ENCODE data around the gene PSMD13. TPM values are rescaled to one million over a fixed set of nuclear protein-coding genes. Genes with fewer than 3 reads are reported as not detected.
A peak's percentile ranks its signal among the peaks of the same experiment; 100 is the strongest.

Gene PSMD13
- total RNA-seq, 1 donor from 2014 or later, result 89.9 TPM

DNA sequence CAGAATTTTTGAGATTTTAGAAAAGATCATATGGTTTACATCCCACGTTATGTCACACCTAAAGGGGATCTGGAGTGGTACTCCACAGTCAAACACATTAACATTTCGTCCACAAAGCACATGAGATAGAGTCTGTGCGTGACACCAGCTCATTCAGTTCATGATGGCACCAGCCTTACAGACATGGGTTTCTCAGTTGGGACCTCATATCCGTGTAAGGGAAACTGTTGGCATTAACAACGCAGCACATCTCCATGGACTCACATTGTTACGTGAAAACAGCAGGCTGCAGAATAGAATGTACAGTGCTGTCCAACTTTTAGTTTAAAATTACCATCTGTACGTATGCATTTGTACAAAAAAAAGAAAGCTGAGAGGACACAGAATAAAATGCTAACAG lies 15.2 kb upstream of the PSMD13 start:
- H3K9me3 ChIP-seq, result no peaks in the 10 kb centered on the region
- no peak overlapping the region for H3K27ac ChIP-seq
- no peak for DNase-seq
- TF ChIP-seq, protein P1, sequence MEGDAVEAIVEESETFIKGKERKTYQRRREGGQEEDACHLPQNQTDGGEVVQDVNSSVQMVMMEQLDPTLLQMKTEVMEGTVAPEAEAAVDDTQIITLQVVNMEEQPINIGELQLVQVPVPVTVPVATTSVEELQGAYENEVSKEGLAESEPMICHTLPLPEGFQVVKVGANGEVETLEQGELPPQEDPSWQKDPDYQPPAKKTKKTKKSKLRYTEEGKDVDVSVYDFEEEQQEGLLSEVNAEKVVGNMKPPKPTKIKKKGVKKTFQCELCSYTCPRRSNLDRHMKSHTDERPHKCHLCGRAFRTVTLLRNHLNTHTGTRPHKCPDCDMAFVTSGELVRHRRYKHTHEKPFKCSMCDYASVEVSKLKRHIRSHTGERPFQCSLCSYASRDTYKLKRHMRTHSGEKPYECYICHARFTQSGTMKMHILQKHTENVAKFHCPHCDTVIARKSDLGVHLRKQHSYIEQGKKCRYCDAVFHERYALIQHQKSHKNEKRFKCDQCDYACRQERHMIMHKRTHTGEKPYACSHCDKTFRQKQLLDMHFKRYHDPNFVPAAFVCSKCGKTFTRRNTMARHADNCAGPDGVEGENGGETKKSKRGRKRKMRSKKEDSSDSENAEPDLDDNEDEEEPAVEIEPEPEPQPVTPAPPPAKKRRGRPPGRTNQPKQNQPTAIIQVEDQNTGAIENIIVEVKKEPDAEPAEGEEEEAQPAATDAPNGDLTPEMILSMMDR (IDR thresholded peaks at IDR 0.05), result no peak
- ATAC-seq, result no peak
- no peaks in the 10 kb centered on the region for H3K4me1 ChIP-seq
- H3K27me3 ChIP-seq, result no peaks in the 10 kb centered on the region
- intact Hi-C loops (cut with DNase I), result no loop called here
- H3K4me3 ChIP-seq, result no peak overlapping the region
- H3K36me3 ChIP-seq, result peaks cover 7% of the 10 kb centered on the region

DNA sequence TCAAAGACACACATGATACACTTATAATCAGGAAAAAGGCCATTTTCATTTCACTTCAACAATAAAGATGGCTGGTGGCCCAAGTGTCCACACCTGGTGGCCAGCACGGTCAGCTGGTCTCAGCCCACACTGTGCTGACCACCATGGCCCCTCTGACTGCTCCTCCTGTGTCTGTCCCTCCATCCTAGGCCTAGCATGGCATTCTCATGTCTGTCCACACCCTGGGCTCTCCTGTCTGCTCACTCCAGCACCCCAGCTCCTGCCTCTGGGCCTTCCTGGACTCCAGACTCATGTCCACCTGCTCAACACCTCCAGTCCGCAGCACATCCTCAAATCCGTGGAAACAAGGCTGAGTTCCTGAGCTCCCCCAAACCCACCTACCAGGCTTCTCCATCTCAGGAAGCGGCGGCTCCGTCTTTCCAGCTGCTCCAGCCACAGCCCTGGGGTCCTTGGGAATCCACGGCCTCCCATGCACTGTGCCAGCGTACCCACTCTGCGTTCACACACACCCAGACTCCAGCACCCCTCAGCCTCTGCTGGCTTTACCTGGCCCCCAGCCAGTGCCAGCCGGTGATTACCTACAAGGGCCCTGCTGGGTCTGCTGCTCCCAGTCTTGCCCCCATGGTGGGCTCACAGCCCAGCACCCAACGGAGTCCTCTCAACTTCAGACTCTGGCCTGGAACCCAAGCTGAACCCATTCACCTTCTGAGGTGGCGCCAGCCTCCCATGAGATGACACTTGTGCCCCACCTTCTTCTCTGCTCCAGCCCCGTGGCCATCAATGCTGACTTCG lies 14.6 kb upstream of the PSMD13 start:
- H3K27me3 ChIP-seq, result no peaks in the 10 kb centered on the region
- intact Hi-C loops (cut with DNase I), result no loop called here
- ATAC-seq (no peak), DNase-seq (no peak)
- TF ChIP-seq, protein P1 (IDR thresholded peaks at IDR 0.05), result no peak
- H3K36me3 ChIP-seq, result peaks cover 7% of the 10 kb centered on the region
- no peaks in the 10 kb centered on the region for H3K4me1 ChIP-seq
- H3K4me3 ChIP-seq, result no peak overlapping the region
- no peaks in the 10 kb centered on the region for H3K9me3 ChIP-seq
- no peak overlapping the region for H3K27ac ChIP-seq

DNA sequence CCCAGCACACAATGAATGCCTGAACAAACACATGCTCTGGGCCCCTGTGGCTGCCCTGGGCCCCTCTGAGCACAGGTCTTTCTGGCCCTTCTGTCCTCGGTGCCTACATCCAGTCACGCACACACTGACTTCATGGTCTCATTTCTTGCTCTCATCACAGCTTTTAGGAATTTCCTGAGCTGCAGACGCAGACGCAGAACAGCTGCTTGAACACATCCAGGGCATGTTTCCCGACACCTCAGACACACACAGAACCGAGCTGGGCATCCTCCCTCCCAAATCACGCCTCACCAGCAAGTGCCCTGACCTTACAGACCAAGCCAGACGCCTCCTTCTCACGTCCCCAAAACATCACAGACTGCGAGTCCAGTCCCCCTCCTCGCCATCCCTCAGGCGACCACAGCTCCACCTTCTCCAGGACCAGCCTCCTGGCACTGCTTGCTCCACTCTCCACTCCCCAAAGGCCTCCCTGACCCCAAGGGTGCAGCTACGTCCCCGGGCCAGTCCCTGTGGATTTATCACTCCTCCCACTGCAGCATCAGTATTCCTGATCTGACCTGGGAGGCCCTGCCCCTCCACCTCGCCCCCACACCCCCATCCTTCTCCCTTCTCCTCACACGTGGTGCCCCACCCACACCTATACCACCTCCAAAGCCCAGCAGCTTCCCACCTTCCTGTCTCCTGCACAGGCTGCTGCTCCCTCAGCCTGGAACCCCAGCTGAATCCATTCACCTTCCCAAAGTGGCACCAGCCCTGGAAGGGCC lies 13.6 kb upstream of the PSMD13 start:
- TF ChIP-seq, protein P1 (IDR thresholded peaks at IDR 0.05), result no peak

DNA sequence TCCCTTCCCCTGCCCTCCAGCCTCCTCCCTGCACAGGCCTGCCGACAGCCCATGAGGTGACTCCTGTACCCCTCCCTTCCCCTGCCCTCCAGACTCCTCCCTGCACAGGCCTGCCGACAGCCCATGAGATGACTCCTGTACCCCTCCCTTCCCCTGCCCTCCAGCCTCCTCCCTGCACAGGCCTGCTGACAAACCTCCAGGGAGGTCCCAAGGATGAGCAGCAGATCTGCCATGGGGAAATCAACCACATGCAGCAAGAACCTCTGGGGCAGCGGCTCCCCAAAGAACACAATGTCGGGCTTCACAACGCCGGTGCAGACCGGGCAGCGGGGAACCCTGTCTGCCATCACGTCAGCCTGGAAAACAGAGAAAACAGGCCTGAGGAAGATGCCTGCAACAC lies 12.9 kb upstream of the PSMD13 start:
- no peaks in the 10 kb centered on the region for H3K9me3 ChIP-seq
- no peak overlapping the region for H3K4me3 ChIP-seq
- peaks cover under 1% of the 10 kb centered on the region for H3K36me3 ChIP-seq
- H3K27me3 ChIP-seq, result no peaks in the 10 kb centered on the region
- no peak overlapping the region for H3K27ac ChIP-seq
- H3K4me1 ChIP-seq, result no peaks in the 10 kb centered on the region
- intact Hi-C loops (cut with DNase I), result no loop called here
- TF ChIP-seq, protein P1 (IDR thresholded peaks at IDR 0.05), result no peak
- no peak for DNase-seq
- no peak for ATAC-seq

More for the DNA sequence above, 13.6 kb upstream of the PSMD13 start:
- Histone ChIP-seq H3K36me3 (peaks cover 7% of the 10 kb centered on the region), H3K4me1 (no peaks in the 10 kb centered on the region), H3K27me3 (no peaks in the 10 kb centered on the region), H3K27ac (no peak overlapping the region), H3K4me3 (no peak overlapping the region), H3K9me3 (no peaks in the 10 kb centered on the region)
- intact Hi-C loops (cut with DNase I), result no loop called here
- DNase-seq (no peak), ATAC-seq (peak; percentile 26)

DNA sequence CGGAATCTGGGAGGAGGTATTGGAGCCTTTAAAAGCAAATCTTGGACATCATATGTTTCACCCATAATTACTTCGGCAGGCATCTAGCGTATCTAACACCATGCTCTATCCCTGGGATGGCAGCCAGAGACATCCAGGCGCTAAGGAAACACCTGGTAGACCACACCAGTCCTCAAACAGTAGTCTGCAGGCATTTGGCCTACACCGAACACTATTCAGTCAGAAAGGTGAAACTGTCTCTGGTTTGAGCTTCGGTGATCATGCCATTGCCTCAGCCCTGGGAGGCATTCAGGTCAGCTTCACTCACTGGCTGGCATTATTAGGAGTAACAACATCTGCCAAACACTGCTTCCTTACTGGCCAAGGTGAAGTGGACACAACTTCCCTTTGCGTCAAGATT lies 12.4 kb upstream of the PSMD13 start:
- Histone ChIP-seq H3K4me3 (no peak overlapping the region), H3K27me3 (no peaks in the 10 kb centered on the region), H3K9me3 (no peaks in the 10 kb centered on the region), H3K36me3 (no peaks in the 10 kb centered on the region), H3K27ac (no peak overlapping the region), H3K4me1 (no peaks in the 10 kb centered on the region)
- intact Hi-C loops (cut with DNase I), result no loop called here
- DNase-seq (no peak), ATAC-seq (no peak)
- TF ChIP-seq, protein P1 (IDR thresholded peaks at IDR 0.05), result no peak
